GM23338 (cell line): Measurements from ENCODE around the gene RNF34. TPM values are rescaled to one million over a fixed set of nuclear protein-coding genes. Genes with fewer than 3 reads are reported as not detected.

Source experiments
- ATAC-seq: fragments of 200-7000 bp; cut with Tn5 transposase; 3 replicates; pipeline ENCODE4 v1.9.1; 2020
- DNase-seq: peaks from one replicate; pipeline ENCODE4 v3.0.0-alpha.2; 2015; ENCODE audit warnings: low spot score
- H2AFZ ChIP-seq: fragments of 200-600 bp; sonication (generic); 2 replicates; pipeline ENCODE4 v1.8.0; 2016; ENCODE audit warnings: antibody characterized with exemption, mild to moderate bottlenecking, moderate library complexity
- H3F3A ChIP-seq: fragments of 200-600 bp; sonication (generic); replicated peaks from 2 replicates; pipeline ENCODE4 v1.8.0; 2017; ENCODE audit warnings: antibody characterized with exemption, mixed run types, low read depth
- H3K27ac ChIP-seq: fragments of 200-600 bp; sonication (generic); 2 replicates; pipeline ENCODE4 v1.6.1; 2016; ENCODE audit warnings: low read depth
- H3K27me3 ChIP-seq: fragments of 200-600 bp; sonication (generic); 2 replicates; pipeline ENCODE4 v1.8.0; 2016; ENCODE audit warnings: mild to moderate bottlenecking, mixed run types, moderate library complexity; ENCODE audit not compliant: insufficient read depth
- H3K36me3 ChIP-seq: fragments of 200-600 bp; sonication (generic); 2 replicates; pipeline ENCODE4 v1.8.0; 2016; ENCODE audit warnings: mild to moderate bottlenecking; ENCODE audit not compliant: insufficient read depth
- H3K4me1 ChIP-seq: fragments of 200-600 bp; sonication (generic); 2 replicates; pipeline ENCODE4 v1.8.0; 2016; ENCODE audit warnings: mild to moderate bottlenecking, moderate library complexity; ENCODE audit not compliant: insufficient read depth
- H3K4me2 ChIP-seq: fragments of 200-600 bp; sonication (generic); 2 replicates; pipeline ENCODE4 v1.7.1; 2017; ENCODE audit warnings: mixed run types
- H3K4me3 ChIP-seq: fragments of 200-600 bp; sonication (generic); 2 replicates; pipeline ENCODE4 v1.6.1; 2016; ENCODE audit warnings: mixed run types
- H3K79me2 ChIP-seq: fragments of 200-600 bp; sonication (generic); replicated peaks from 2 replicates; pipeline ENCODE4 v1.8.0; 2017; ENCODE audit warnings: mild to moderate bottlenecking; ENCODE audit not compliant: insufficient read depth
- H3K9me2 ChIP-seq: fragments of 200-600 bp; sonication (generic); 2 replicates; pipeline ENCODE4 v1.8.0; 2017; ENCODE audit not compliant: insufficient read depth
- H4K20me1 ChIP-seq: fragments of 200-600 bp; sonication (generic); replicated peaks from 2 replicates; pipeline ENCODE4 v1.8.0; 2017; ENCODE audit warnings: mild to moderate bottlenecking; ENCODE audit not compliant: insufficient read depth
- H3K27ac Mint-ChIP-seq: 2 replicates; pipeline ENCODE4 v1.8.0; 2020; ENCODE audit warnings: inconsistent platforms, mild to moderate bottlenecking, moderate library complexity, mixed read lengths
- H3K27me3 Mint-ChIP-seq: 3 replicates; pipeline ENCODE4 v1.8.0; 2022; ENCODE audit warnings: low read depth, mild to moderate bottlenecking, moderate library complexity, mixed read lengths, inconsistent platforms; ENCODE audit not compliant: insufficient read depth, poor library complexity
- H3K36me3 Mint-ChIP-seq: 3 replicates; pipeline ENCODE4 v1.8.0; 2021; ENCODE audit warnings: low read depth, mild to moderate bottlenecking, inconsistent platforms, moderate library complexity, mixed read lengths
- H3K4me1 Mint-ChIP-seq: 3 replicates; pipeline ENCODE4 v1.8.0; 2020; ENCODE audit warnings: mild to moderate bottlenecking, inconsistent platforms, mixed read lengths
- H3K4me3 Mint-ChIP-seq: 3 replicates; pipeline ENCODE4 v1.8.0; 2021; ENCODE audit warnings: moderate library complexity, mild to moderate bottlenecking, inconsistent platforms, mixed read lengths
- H3K9me3 Mint-ChIP-seq: 3 replicates; pipeline ENCODE4 v1.8.0; 2020; ENCODE audit warnings: moderate library complexity, mild to moderate bottlenecking, inconsistent platforms, mixed read lengths
- CREB1 ChIP-seq: fragments of 250-450 bp; sonication (Bioruptor Pico); IDR thresholded peaks from 2 replicates; pipeline ENCODE4 v1.5.0; 2020; ENCODE audit warnings: low read depth, mild to moderate bottlenecking, moderate library complexity
- CTCF ChIP-seq, 2 experiments: fragments of 200-600 bp in 1 of 2; sonication (generic) in 1 of 2; conservative IDR thresholded peaks; 2 replicates each; pipeline versions ENCODE4 v1.5.1 to v1.6.1; 2016 to 2017; ENCODE audit warnings: antibody characterized with exemption in 2 of 2, low read depth in 2 of 2, mild to moderate bottlenecking in 2 of 2, moderate library complexity in 1 of 2
- ETS1 ChIP-seq: IDR thresholded peaks from 2 replicates; pipeline ENCODE4 v1.6.1; 2016; ENCODE audit warnings: antibody characterized with exemption
- EZH2 ChIP-seq: fragments of 200-600 bp; sonication (generic); IDR thresholded peaks from one replicate; pipeline ENCODE4 v1.8.0; 2017; ENCODE audit warnings: antibody characterized with exemption, mild to moderate bottlenecking, low read depth; ENCODE audit not compliant: unreplicated experiment
- EZH2phosphoT487 ChIP-seq: fragments of 200-600 bp; sonication (generic); IDR thresholded peaks from one replicate; pipeline ENCODE4 v1.8.1; 2018; ENCODE audit warnings: antibody characterized with exemption; ENCODE audit not compliant: unreplicated experiment
- JUNB ChIP-seq: IDR thresholded peaks from one replicate; pipeline ENCODE4 v1.6.1; 2016; ENCODE audit warnings: antibody characterized with exemption; ENCODE audit not compliant: unreplicated experiment
- NANOG ChIP-seq: IDR thresholded peaks from 2 replicates; pipeline ENCODE4 v1.6.1; 2016; ENCODE audit warnings: antibody characterized with exemption, borderline replicate concordance
- POLR2AphosphoS5 ChIP-seq: IDR thresholded peaks from 2 replicates; pipeline ENCODE4 v1.6.1; 2016; ENCODE audit warnings: antibody characterized with exemption, low read depth
- REST ChIP-seq: IDR thresholded peaks from one replicate; pipeline ENCODE4 v1.6.1; 2018; ENCODE audit warnings: antibody characterized with exemption; ENCODE audit not compliant: unreplicated experiment
- STAT1 ChIP-seq: IDR thresholded peaks from one replicate; pipeline ENCODE4 v1.6.1; 2016; ENCODE audit warnings: antibody characterized with exemption; ENCODE audit not compliant: unreplicated experiment
- ZNF114 ChIP-seq: fragments of 250-450 bp; sonication (Bioruptor Pico); IDR thresholded peaks from 2 replicates; pipeline ENCODE4 v1.5.0; 2020; ENCODE audit warnings: mild to moderate bottlenecking, moderate library complexity
- ZNF331 ChIP-seq: fragments of 250-450 bp; sonication (Bioruptor Pico); IDR thresholded peaks from 2 replicates; pipeline ENCODE4 v1.5.0; 2020; ENCODE audit warnings: low read depth, mild to moderate bottlenecking, moderate library complexity
- ZNF462 ChIP-seq: fragments of 250-450 bp; sonication (Bioruptor Pico); IDR thresholded peaks from 2 replicates; pipeline ENCODE4 v1.5.0; 2020; ENCODE audit warnings: mild to moderate bottlenecking, moderate library complexity
- polyA plus RNA-seq: library from polyadenylated mRNA; unstranded; fragments of >200 nt; fragmentation: Nextera tagmentation; extraction: Ambion mirVana; gene quantifications from 2 replicates; pipeline ENCODE4 v1.2.1, GENCODE V29; 2016
- total RNA-seq: library from RNA; depleted of rRNA; stranded (reverse); fragments of >200 nt; shearing (Covaris generic); gene quantifications from 2 replicates; pipeline ENCODE4 v1.2.3, GENCODE V29; 2014

RNF34 gene
- total and polyA plus RNA-seq, 2 experiments from 2014 or later, result 47.2 to 63.3 TPM

GRCh38 chr12:121451961-121452339, 52.0 kb downstream of the RNF34 start:
- Histone ChIP-seq H3K4me2 (no peak overlapping the region), H3K27ac (no peak overlapping the region), H3K27me3 (no peaks in the 10 kb centered on the region), H3K4me3 (no peak overlapping the region), H3K9me2 (no peaks in the 10 kb centered on the region), H2AFZ (no peak overlapping the region), H3F3A (no peaks in the 10 kb centered on the region; the same call in 1 of the 2 replicates), H3K4me1 (no peaks in the 10 kb centered on the region), H4K20me1 (peaks cover 38% of the 10 kb centered on the region), H3K79me2 (peaks cover 80% of the 10 kb centered on the region), H3K36me3 (no peaks in the 10 kb centered on the region; the same call in 1 of the 2 replicates)
- ATAC-seq (no peak), DNase-seq (no peak)
- Mint-ChIP-seq H3K4me3 (no peak overlapping the region), H3K9me3 (no peaks in the 10 kb centered on the region; the same call in 2 of the 3 replicates), H3K27ac (no peak overlapping the region), H3K36me3 (peaks cover 31% of the 10 kb centered on the region), H3K27me3 (peaks cover 15% of the 10 kb centered on the region), H3K4me1 (peaks cover 22% of the 10 kb centered on the region; the same call in 2 of the 3 replicates)
- TF ChIP-seq ZNF462 (CRISPR knock-in tag), result no peak
- no peak for TF ChIP-seq ZNF114 (CRISPR knock-in tag)
- no peak for TF ChIP-seq POLR2AphosphoS5
- TF ChIP-seq STAT1, result no peak
- TF ChIP-seq REST, result no peak
- TF ChIP-seq ZNF331, result no peak
- TF ChIP-seq EZH2, result no peak
- TF ChIP-seq CREB1 (CRISPR knock-in tag), result no peak
- no peak for TF ChIP-seq EZH2phosphoT487
- no peak for TF ChIP-seq ETS1
- TF ChIP-seq CTCF (conservative IDR thresholded peaks at IDR 0.05; ENCODE audit: low read depth in 2 of 2), result no peak
- no peak for TF ChIP-seq NANOG
- TF ChIP-seq JUNB, result no peak
